HEK293T (cell line): ENCODE measurements around the gene TM7SF3.

Experiments
- CTCF ChIA-PET: fragments of 350-600 bp; formaldehyde crosslinking; extraction: SDS; loops from one replicate; lab custom pipeline; 2021; ENCODE audit warnings: antibody characterized with exemption, inconsistent platforms; lab: Yijun Ruan, JAX
- POLR2A ChIA-PET: fragments of 350-600 bp; formaldehyde crosslinking; extraction: SDS; loops from one replicate; lab custom pipeline; 2020; ENCODE audit warnings: antibody characterized with exemption, inconsistent platforms; lab: Yijun Ruan, JAX
- DNase-seq: peaks from one replicate; pipeline ENCODE4 v3.0.0; 2012; ENCODE audit warnings: mixed read lengths; ENCODE audit errors: extremely low spot score
- ARNT ChIP-seq: fragments of 450-650 bp; IDR thresholded peaks from 2 replicates; pipeline ENCODE4 v1.6.1; 2017; ENCODE audit warnings: mild to moderate bottlenecking
- BHLHE40 ChIP-seq: fragments of 450-650 bp; IDR thresholded peaks from 2 replicates; pipeline ENCODE4 v1.6.1; 2016; ENCODE audit warnings: mild to moderate bottlenecking, moderate library complexity, borderline replicate concordance
- CTBP1 ChIP-seq: fragments of 450-650 bp; IDR thresholded peaks from 2 replicates; pipeline ENCODE4 v1.6.1; 2016; ENCODE audit warnings: borderline replicate concordance
- ELF4 ChIP-seq: fragments of 450-650 bp; IDR thresholded peaks from 2 replicates; pipeline ENCODE4 v1.6.1; 2017; ENCODE audit warnings: antibody characterized with exemption
- FOXA1 ChIP-seq: fragments of 450-650 bp; IDR thresholded peaks from 2 replicates; pipeline ENCODE4 v1.6.1; 2016; ENCODE audit warnings: mild to moderate bottlenecking
- FOXK2 ChIP-seq: fragments of 450-650 bp; IDR thresholded peaks from 2 replicates; pipeline ENCODE4 v1.6.1; 2016; ENCODE audit warnings: mild to moderate bottlenecking
- FOXM1 ChIP-seq: fragments of 450-650 bp; IDR thresholded peaks from 2 replicates; pipeline ENCODE4 v1.6.1; 2017; ENCODE audit warnings: mild to moderate bottlenecking, borderline replicate concordance
- HDGF ChIP-seq: fragments of 450-650 bp; IDR thresholded peaks from 2 replicates; pipeline ENCODE4 v1.6.1; 2017; ENCODE audit warnings: antibody characterized with exemption, borderline replicate concordance
- L3MBTL2 ChIP-seq: fragments of 450-650 bp; conservative IDR thresholded peaks from 2 replicates; pipeline ENCODE4 v1.6.1; 2016; ENCODE audit warnings: mild to moderate bottlenecking
- LEF1 ChIP-seq: fragments of 450-650 bp; IDR thresholded peaks from 2 replicates; pipeline ENCODE4 v1.6.1; 2017; ENCODE audit warnings: mild to moderate bottlenecking, borderline replicate concordance
- NFRKB ChIP-seq: fragments of 450-650 bp; IDR thresholded peaks from 2 replicates; pipeline ENCODE4 v1.6.1; 2016; ENCODE audit warnings: mild to moderate bottlenecking, moderate library complexity
- PKNOX1 ChIP-seq: fragments of 450-650 bp; IDR thresholded peaks from 2 replicates; pipeline ENCODE4 v1.6.1; 2016
- SP1 ChIP-seq: fragments of 450-650 bp; IDR thresholded peaks from 2 replicates; pipeline ENCODE4 v1.6.1; 2017
- SUZ12 ChIP-seq: fragments of 450-650 bp; IDR thresholded peaks from 2 replicates; pipeline ENCODE4 v1.6.1; 2016; ENCODE audit warnings: mild to moderate bottlenecking
- TARDBP ChIP-seq: fragments of 450-650 bp; IDR thresholded peaks from 2 replicates; pipeline ENCODE4 v1.6.1; 2016
- ZNF384 ChIP-seq: fragments of 450-650 bp; IDR thresholded peaks from 2 replicates; pipeline ENCODE4 v1.6.1; 2016

The TM7SF3 gene

GRCh38 chr12:26940516-26941214 lies 73.5 kb downstream of the TM7SF3 start:
- POLR2A ChIA-PET, result no interaction called here
- DNase-seq, result no peak
- CTCF ChIA-PET, result no interaction called here
- no peak for TF ChIP-seq HDGF
- no peak for TF ChIP-seq NFRKB
- TF ChIP-seq PKNOX1, result no peak
- TF ChIP-seq SUZ12, result no peak
- no peak for TF ChIP-seq BHLHE40
- TF ChIP-seq FOXA1, result no peak
- TF ChIP-seq ELF4, result no peak
- no peak for TF ChIP-seq L3MBTL2
- TF ChIP-seq SP1, result no peak
- TF ChIP-seq ZNF384, result no peak
- TF ChIP-seq TARDBP, result no peak
- TF ChIP-seq FOXK2, result no peak
- no peak for TF ChIP-seq CTBP1

GRCh38 chr12:26939953-26940352 lies 74.2 kb downstream of the TM7SF3 start:
- ChIA-PET POLR2A (no interaction called here), CTCF (no interaction called here)
- TF ChIP-seq ELF4, result no peak
- no peak for TF ChIP-seq FOXK2
- TF ChIP-seq HDGF, result no peak
- no peak for TF ChIP-seq LEF1
- TF ChIP-seq ARNT, result no peak
- no peak for TF ChIP-seq ZNF384
- no peak for TF ChIP-seq FOXA1
- TF ChIP-seq TARDBP, result no peak
- TF ChIP-seq SP1, result no peak
- TF ChIP-seq SUZ12, result no peak
- no peak for TF ChIP-seq BHLHE40
- no peak for TF ChIP-seq PKNOX1
- TF ChIP-seq L3MBTL2, result no peak
- no peak for TF ChIP-seq CTBP1
- no peak for TF ChIP-seq FOXM1
- TF ChIP-seq NFRKB, result no peak
- DNase-seq, result no peak

GRCh38 chr12:26939192-26939832 lies 74.9 kb downstream of the TM7SF3 start:
- DNase-seq, result peak; percentile 10
- no peak for TF ChIP-seq CTBP1
- TF ChIP-seq PKNOX1, result peak; percentile 91
- POLR2A ChIA-PET, result no interaction called here
- CTCF ChIA-PET, result no interaction called here

- CTCF ChIA-PET, result no interaction called here
- DNase-seq, result peak; percentile 13
Observed at GRCh38 chr12:26938701-26939062, 75.5 kb downstream of the TM7SF3 start.

GRCh38 chr12:26937863-26938700 lies 76.1 kb downstream of the TM7SF3 start, which contains the start of the genes FGFR1OP2 and INTS13:
TSS of gene FGFR1OP2 (plus strand) at chr12:26938470. CDS start at chr12:26954159, 15,689 bp downstream.
TSS of gene INTS13 (minus strand) at chr12:26937981. CDS start at chr12:26936803, 1,178 bp downstream.
- DNase-seq, result peak; percentile 95
- TF ChIP-seq ZNF384 (peak; percentile 84), ELF4 (peak; percentile 79), SP1 (peak; percentile 20; the same call in 1 of the 2 replicates), PKNOX1 (no peak)
- ChIA-PET CTCF (no interaction called here), POLR2A (interaction anchor here (0.6 kb wide), 1 partner anchor 377 kb away, joined by 3 read pairs; no protein-coding TSS in a partner anchor)

More at GRCh38 chr12:26938701-26939062, 75.5 kb downstream of the TM7SF3 start:
- TF ChIP-seq FOXA1, result no peak
- TF ChIP-seq L3MBTL2, result no peak
- no peak for TF ChIP-seq HDGF
- TF ChIP-seq CTBP1, result no peak
- TF ChIP-seq TARDBP, result no peak
- POLR2A ChIA-PET, result interaction anchor here (0.6 kb wide), 1 partner anchor 376 kb away, joined by 3 read pairs; no protein-coding TSS in a partner anchor
